K562 (cell line): ENCODE results near the gene PRICKLE3. TPM values are rescaled to one million over a fixed set of nuclear protein-coding genes. Genes with fewer than 3 reads are reported as not detected.

Experiments used
- AFF1 ChIP-seq, 2 experiments: fragments of 450-650 bp; IDR thresholded peaks; 2 replicates each; pipeline ENCODE4 v1.6.1; 2018; ENCODE audit warnings: mild to moderate bottlenecking in 2 of 2, low read depth in 1 of 2; ENCODE audit not compliant: partially characterized antibody in 2 of 2
- BDP1 ChIP-seq: IDR thresholded peaks from 3 replicates; pipeline ENCODE4 v1.6.1; 2011; ENCODE audit not compliant: insufficient read length, insufficient read depth
- BRD4 ChIP-seq: fragments of 200-600 bp; sonication (generic); IDR thresholded peaks from 2 replicates; pipeline ENCODE4 v1.6.1; 2017; ENCODE audit warnings: inconsistent platforms
- CREB5 ChIP-seq: fragments of 250-450 bp; sonication (Bioruptor Pico); IDR thresholded peaks from 2 replicates; pipeline ENCODE4 v1.5.0; 2020; ENCODE audit warnings: mild to moderate bottlenecking
- DACH1 ChIP-seq: fragments of 450-650 bp; IDR thresholded peaks from 2 replicates; pipeline ENCODE4 v1.6.1; 2018; ENCODE audit not compliant: partially characterized antibody
- GABPA ChIP-seq: fragments of 200-800 bp; sonication (Bioruptor generic); conservative IDR thresholded peaks from 2 replicates; pipeline ENCODE4 v1.6.1; 2016; ENCODE audit warnings: low read depth, missing genetic modification characterization, missing compliant biosample characterization
- GMEB1 ChIP-seq: fragments of 250-450 bp; sonication (Bioruptor Pico); IDR thresholded peaks from 2 replicates; pipeline ENCODE4 v1.4.0; 2020; ENCODE audit warnings: mild to moderate bottlenecking
- HES1 ChIP-seq: fragments of 450-650 bp; IDR thresholded peaks from 2 replicates; pipeline ENCODE4 v1.6.1; 2016; ENCODE audit warnings: low read depth, mild to moderate bottlenecking, moderate library complexity
- MEIS2 ChIP-seq: fragments of 450-650 bp; IDR thresholded peaks from 2 replicates; pipeline ENCODE4 v1.6.1; 2014; ENCODE audit warnings: mild to moderate bottlenecking; ENCODE audit not compliant: partially characterized antibody
- PRDM10 ChIP-seq: fragments of 450-650 bp; IDR thresholded peaks from 2 replicates; pipeline ENCODE4 v1.6.1; 2018; ENCODE audit not compliant: partially characterized antibody
- RFX1 ChIP-seq: fragments of 450-650 bp; IDR thresholded peaks from 2 replicates; pipeline ENCODE4 v1.6.1; 2016; ENCODE audit warnings: mild to moderate bottlenecking, moderate library complexity
- VEZF1 ChIP-seq: fragments of 200-800 bp; sonication (Bioruptor generic); IDR thresholded peaks from 2 replicates; pipeline ENCODE4 v1.6.1; 2017; ENCODE audit warnings: missing genetic modification characterization, missing compliant biosample characterization
- polyA plus RNA-seq, 8 experiments: library from polyadenylated mRNA; depleted of rRNA in 4 of 8; stranded (reverse) in 5 of 8; unstranded in 3 of 8; fragments of >200 nt; fragmentation: Nextera tagmentation in 2 of 8; fragmentation: Illumina TruSeq in 1 of 8; extraction: Ambion mirVana in 2 of 8; extraction: Trizol in 1 of 8; gene quantifications; 2 replicates each; pipeline versions ENCODE4 v1.2.1 to v1.2.3, GENCODE V29; 2011 to 2014; ENCODE audit warnings: inconsistent platforms in 1 of 8, missing spikeins in 1 of 8
- total RNA-seq, 7 experiments: library from RNA; depleted of rRNA in 6 of 7; stranded (reverse); fragments of >200 nt in 6 of 7; fragmentation: Illumina TruSeq in 2 of 7; extraction: Trizol in 2 of 7; gene quantifications; 2 replicates each; pipeline versions ENCODE4 v1.2.1 to v1.2.3, GENCODE V29; 2011 to 2021; ENCODE audit warnings: low replicate concordance in 1 of 7

The PRICKLE3 gene
- total and polyA plus RNA-seq, 9 of the 15 experiments (the other 6 are each of a cell fraction or from before 2014, with no cell fraction given) = 1.1 to 44.3 (median 14.0) TPM

- TF ChIP-seq AFF1 (IDR thresholded peaks at IDR 0.05; ENCODE audit: low read depth in 1 of 2, partially characterized antibody in 2 of 2) (no peak), BDP1 (no peak), VEZF1 (CRISPR knock-in tag) (no peak), MEIS2 (no peak), PRDM10 (no peak), HES1 (no peak), BRD4 (no peak), RFX1 (no peak), CREB5 (CRISPR knock-in tag) (no peak), DACH1 (no peak), GMEB1 (CRISPR knock-in tag) (no peak), GABPA (tag) (no peak)
These were observed 1.6 kb downstream of the PRICKLE3 start (continued) for GRCh38 chrX:49184294-49185281.
